ENCODE results near the gene CIDEC. TPM values are rescaled to one million over a fixed set of nuclear protein-coding genes. Genes with fewer than 3 reads are reported as not detected.
"Not testable (repeated sequence)": the region's sequence is repeated elsewhere in the genome, so short reads cannot be mapped to it uniquely, and the experiment has no call there.

The CIDEC gene
- total RNA-seq, 4 donors from 2014 or later, result 2.8 to 23.7 (median 9.0) TPM

- intact Hi-C loops (cut with DNase I; ENCODE audit: low total_unique reads), result loop anchor here (10.0 kb wide), 1 partner anchor 55 kb away; the partner anchor contains the start of gene IL17RC
- H3K4me3 ChIP-seq (ENCODE audit: low read depth, poor library complexity, severe bottlenecking), result no peak overlapping the region
- TF ChIP-seq POLR2A (IDR thresholded peaks at IDR 0.05) (no peak), CTCF (IDR thresholded peaks at IDR 0.05) (no peak)
- 81 to 92% methylated on average over 5 to 12 of the region's 12 CpGs for WGBS, 2 donors
- no peak for DNase-seq (ENCODE audit: low spot score in 2 of 2)
Measured at GRCh38 chr3:9859530-9860025, 20.5 kb downstream of the CIDEC start.

GRCh38 chr3:9855594-9855993, 24.5 kb downstream of the CIDEC start:
- 97 to 100% methylated on average over 3 of the region's 3 CpGs for WGBS, 2 donors
- intact Hi-C loops (cut with DNase I; ENCODE audit: low total_unique reads), result loop anchor here (10.0 kb wide), 1 partner anchor 59 kb away; the partner anchor contains the start of gene IL17RC

GRCh38 chr3:9854291-9854940, 25.6 kb downstream of the CIDEC start:
- DNase-seq (ENCODE audit: low spot score in 2 of 2); H3K4me3 ChIP-seq (ENCODE audit: low read depth, poor library complexity, severe bottlenecking): not testable (repeated sequence)
- intact Hi-C loops (cut with DNase I; ENCODE audit: low total_unique reads), result loop anchor here (10.0 kb wide), 1 partner anchor 60 kb away; the partner anchor contains the start of gene IL17RC
- whole genome bisulfite sequencing, 2 donors, result 77 to 80% methylated on average over 11 of the region's 11 CpGs

More at GRCh38 chr3:9855594-9855993, 24.5 kb downstream of the CIDEC start:
- no peak for TF ChIP-seq CTCF (IDR thresholded peaks at IDR 0.05)
- no peak for TF ChIP-seq POLR2A (IDR thresholded peaks at IDR 0.05)
- no peak overlapping the region for H3K4me3 ChIP-seq (ENCODE audit: low read depth, poor library complexity, severe bottlenecking)
- no peak for DNase-seq (ENCODE audit: low spot score in 2 of 2)

- intact Hi-C loops (cut with DNase I; ENCODE audit: low total_unique reads), result loop anchor here (10.0 kb wide), 1 partner anchor 62 kb away; the partner anchor contains the start of gene IL17RC
- no peak for DNase-seq (ENCODE audit: low spot score in 2 of 2)
- TF ChIP-seq POLR2A (IDR thresholded peaks at IDR 0.05) (no peak), CTCF (IDR thresholded peaks at IDR 0.05) (no peak)
- no peak overlapping the region for H3K4me3 ChIP-seq (ENCODE audit: low read depth, poor library complexity, severe bottlenecking)
- WGBS, 2 donors, result 96% methylated on average over 6 of the region's 6 CpGs
Measured at GRCh38 chr3:9852528-9852927, 27.5 kb downstream of the CIDEC start.

GRCh38 chr3:9851926-9852325, 28.1 kb downstream of the CIDEC start:
- 20 to 28% methylated on average over 6 of the region's 6 CpGs for WGBS, 2 donors
- DNase-seq (ENCODE audit: low spot score in 2 of 2), result not testable (repeated sequence)

GRCh38 chr3:9851383-9851782, 28.7 kb downstream of the CIDEC start:
- DNase-seq (ENCODE audit: low spot score in 2 of 2); H3K4me3 ChIP-seq (ENCODE audit: low read depth, poor library complexity, severe bottlenecking): not testable (repeated sequence)
- WGBS, 2 donors, result 70 to 73% methylated on average over 6 of the region's 6 CpGs
- intact Hi-C loops (cut with DNase I; ENCODE audit: low total_unique reads), result loop anchor here (10.0 kb wide), 1 partner anchor 63 kb away; the partner anchor contains the start of gene IL17RC

More at GRCh38 chr3:9851926-9852325, 28.1 kb downstream of the CIDEC start:
- intact Hi-C loops (cut with DNase I; ENCODE audit: low total_unique reads), result loop anchor here (10.0 kb wide), 1 partner anchor 63 kb away; the partner anchor contains the start of gene IL17RC
- not testable (repeated sequence) for H3K4me3 ChIP-seq (ENCODE audit: low read depth, poor library complexity, severe bottlenecking)

GRCh38 chr3:9848860-9849259, 31.2 kb downstream of the CIDEC start:
- intact Hi-C loops (cut with DNase I; ENCODE audit: low total_unique reads); DNase-seq (ENCODE audit: low spot score in 2 of 2); H3K4me3 ChIP-seq (ENCODE audit: low read depth, poor library complexity, severe bottlenecking): not testable (repeated sequence)
- 27% methylated on average over 4 of the region's 4 CpGs for WGBS, 2 donors

GRCh38 chr3:9847870-9848269, 32.2 kb downstream of the CIDEC start:
- 51 to 54% methylated on average over 8 to 9 of the region's 9 CpGs for WGBS, 2 donors
- intact Hi-C loops (cut with DNase I; ENCODE audit: low total_unique reads); DNase-seq (ENCODE audit: low spot score in 2 of 2); H3K4me3 ChIP-seq (ENCODE audit: low read depth, poor library complexity, severe bottlenecking): not testable (repeated sequence)
